HFF-Myc (cell line): Measurements from ENCODE around the gene MAP3K12.

Source experiments
- DNase-seq: peaks from one replicate; pipeline ENCODE4 v3.0.0-alpha.2; 2011; ENCODE audit warnings: low read depth; ENCODE audit errors: extremely low read depth
- H3K4me3 ChIP-seq: replicated peaks from 2 replicates; pipeline ENCODE4 v1.5.1; 2011; ENCODE audit warnings: low read depth, mild to moderate bottlenecking, control low read depth, low read length
- CTCF ChIP-seq: IDR thresholded peaks from 2 replicates; pipeline ENCODE4 v1.5.1; 2012; ENCODE audit warnings: mild to moderate bottlenecking, low read depth, low read length, control low read depth; ENCODE audit errors: missing control alignments

The MAP3K12 gene

DNA sequence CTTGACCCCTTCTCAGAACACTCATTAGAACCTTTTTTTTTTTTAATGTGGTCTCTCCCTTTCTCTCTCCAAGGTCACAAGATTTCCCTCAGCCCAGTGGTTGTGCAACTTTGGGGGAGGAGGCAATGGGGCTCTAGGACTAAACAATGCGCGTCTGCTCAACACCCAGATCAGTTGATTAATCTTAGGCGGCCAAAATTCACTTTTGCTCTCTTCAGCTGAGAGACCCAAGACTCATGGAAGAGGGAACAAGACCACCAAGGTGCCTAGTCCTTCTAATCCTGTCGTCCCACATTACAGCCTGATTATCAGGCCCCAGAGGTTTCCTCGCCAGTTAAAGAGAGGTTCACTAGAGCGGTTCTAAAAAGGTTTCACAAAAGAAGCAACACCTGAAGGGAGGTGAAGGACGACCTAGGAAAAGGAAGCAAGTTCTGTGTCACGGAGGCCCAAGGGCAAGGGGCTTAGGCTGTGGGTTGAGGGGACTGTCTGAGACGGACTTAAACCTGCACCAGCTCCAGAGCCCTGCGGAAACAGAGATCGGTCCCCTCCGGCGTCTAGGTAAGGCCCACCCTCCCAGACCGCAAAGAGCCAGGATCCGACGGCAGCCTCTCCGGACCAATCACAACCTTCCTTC, 1.0 kb upstream of the MAP3K12 start:
- H3K4me3 ChIP-seq: peak overlapping the region; percentile 64
- no peak for DNase-seq
- no peak for TF ChIP-seq CTCF

DNA sequence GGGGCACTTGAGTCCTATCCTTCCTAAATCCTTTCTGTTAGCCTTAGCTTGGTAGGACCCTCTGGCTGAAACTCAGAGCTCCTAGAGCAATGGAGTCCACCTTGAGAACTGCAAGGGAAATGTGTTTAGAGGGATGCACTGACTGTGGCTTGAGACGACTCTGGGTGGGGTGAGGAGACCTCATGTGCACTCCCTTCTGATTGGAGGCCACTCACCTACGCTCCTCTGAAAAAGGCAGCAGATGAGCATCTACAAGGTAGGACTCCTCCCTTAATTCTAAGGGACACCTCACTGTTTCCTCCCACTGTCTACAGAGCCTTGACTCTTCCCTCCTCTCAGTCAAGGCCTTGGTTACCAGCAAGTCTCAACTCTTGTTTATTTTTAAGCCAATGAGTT, 1.0 kb downstream of the MAP3K12 start:
- H3K4me3 ChIP-seq: peak overlapping the region; percentile 64
- DNase-seq: no peak

DNA sequence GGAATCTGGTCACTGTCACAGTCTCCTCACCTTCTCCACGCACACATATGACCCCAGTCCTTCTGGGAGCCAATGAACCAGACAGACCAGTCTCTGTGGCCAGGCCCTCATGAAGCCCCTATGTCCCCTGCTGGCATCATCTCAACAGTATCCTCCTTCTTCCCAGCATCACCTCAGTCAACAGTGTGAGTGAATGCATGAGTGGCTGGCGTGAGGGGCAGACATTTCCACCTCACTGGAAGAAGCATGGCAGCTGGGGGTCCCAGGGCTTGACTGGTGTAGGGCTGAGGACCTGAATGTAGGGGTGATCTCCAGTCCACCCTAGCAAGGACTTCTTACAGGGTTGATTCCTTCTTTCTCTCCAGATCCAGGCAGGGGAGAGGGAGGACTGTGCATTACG, 1.8 kb downstream of the MAP3K12 start:
- H3K4me3 ChIP-seq: no peak overlapping the region
- DNase-seq: no peak
- TF ChIP-seq CTCF: no peak

More for the DNA sequence above, 1.0 kb downstream of the MAP3K12 start:
- no peak for TF ChIP-seq CTCF

- no peak overlapping the region for H3K4me3 ChIP-seq
- no peak for TF ChIP-seq CTCF
- no peak for DNase-seq
Measured at GRCh38 chr12:53496752-53497032, 2.6 kb downstream of the MAP3K12 start.

- no peak for TF ChIP-seq CTCF
- H3K4me3 ChIP-seq: no peak overlapping the region
- no peak for DNase-seq
Measured at GRCh38 chr12:53495903-53496751, 3.1 kb downstream of the MAP3K12 start.

- H3K4me3 ChIP-seq: peak overlapping the region; percentile 42
- DNase-seq: no peak
- no peak for TF ChIP-seq CTCF
Measured at GRCh38 chr12:53493610-53494391, 5.5 kb downstream of the MAP3K12 start.
